HEK293T (cell line): Measurements from ENCODE around the gene IFI30.

ENCODE experiments used
- ARNT ChIP-seq: fragments of 450-650 bp; IDR thresholded peaks from 2 replicates; pipeline ENCODE4 v1.6.1; 2017; ENCODE audit warnings: mild to moderate bottlenecking
- BHLHE40 ChIP-seq: fragments of 450-650 bp; IDR thresholded peaks from 2 replicates; pipeline ENCODE4 v1.6.1; 2016; ENCODE audit warnings: mild to moderate bottlenecking, moderate library complexity, borderline replicate concordance
- ELF4 ChIP-seq: fragments of 450-650 bp; IDR thresholded peaks from 2 replicates; pipeline ENCODE4 v1.6.1; 2017; ENCODE audit warnings: antibody characterized with exemption
- FOXK2 ChIP-seq: fragments of 450-650 bp; IDR thresholded peaks from 2 replicates; pipeline ENCODE4 v1.6.1; 2016; ENCODE audit warnings: mild to moderate bottlenecking
- FOXM1 ChIP-seq: fragments of 450-650 bp; IDR thresholded peaks from 2 replicates; pipeline ENCODE4 v1.6.1; 2017; ENCODE audit warnings: mild to moderate bottlenecking, borderline replicate concordance
- HDGF ChIP-seq: fragments of 450-650 bp; IDR thresholded peaks from 2 replicates; pipeline ENCODE4 v1.6.1; 2017; ENCODE audit warnings: antibody characterized with exemption, borderline replicate concordance
- L3MBTL2 ChIP-seq: fragments of 450-650 bp; conservative IDR thresholded peaks from 2 replicates; pipeline ENCODE4 v1.6.1; 2016; ENCODE audit warnings: mild to moderate bottlenecking
- LEF1 ChIP-seq: fragments of 450-650 bp; IDR thresholded peaks from 2 replicates; pipeline ENCODE4 v1.6.1; 2017; ENCODE audit warnings: mild to moderate bottlenecking, borderline replicate concordance
- SP1 ChIP-seq: fragments of 450-650 bp; IDR thresholded peaks from 2 replicates; pipeline ENCODE4 v1.6.1; 2017
- SUZ12 ChIP-seq: fragments of 450-650 bp; IDR thresholded peaks from 2 replicates; pipeline ENCODE4 v1.6.1; 2016; ENCODE audit warnings: mild to moderate bottlenecking
- TARDBP ChIP-seq: fragments of 450-650 bp; IDR thresholded peaks from 2 replicates; pipeline ENCODE4 v1.6.1; 2016
- ZNF384 ChIP-seq: fragments of 450-650 bp; IDR thresholded peaks from 2 replicates; pipeline ENCODE4 v1.6.1; 2016
- TF ChIP-seq, protein P1 (sequence below): fragments of 450-650 bp; IDR thresholded peaks from 2 replicates; pipeline ENCODE4 v1.6.1; 2016

- TF ChIP-seq SP1 (no peak), ELF4 (no peak), ZNF384 (no peak), LEF1 (no peak), FOXK2 (no peak), TARDBP (no peak), BHLHE40 (no peak), ARNT (no peak), L3MBTL2 (no peak), SUZ12 (no peak), HDGF (no peak), FOXM1 (no peak)
- TF ChIP-seq, protein P1, sequence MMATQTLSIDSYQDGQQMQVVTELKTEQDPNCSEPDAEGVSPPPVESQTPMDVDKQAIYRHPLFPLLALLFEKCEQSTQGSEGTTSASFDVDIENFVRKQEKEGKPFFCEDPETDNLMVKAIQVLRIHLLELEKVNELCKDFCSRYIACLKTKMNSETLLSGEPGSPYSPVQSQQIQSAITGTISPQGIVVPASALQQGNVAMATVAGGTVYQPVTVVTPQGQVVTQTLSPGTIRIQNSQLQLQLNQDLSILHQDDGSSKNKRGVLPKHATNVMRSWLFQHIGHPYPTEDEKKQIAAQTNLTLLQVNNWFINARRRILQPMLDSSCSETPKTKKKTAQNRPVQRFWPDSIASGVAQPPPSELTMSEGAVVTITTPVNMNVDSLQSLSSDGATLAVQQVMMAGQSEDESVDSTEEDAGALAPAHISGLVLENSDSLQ: no peak
Measured at GRCh38 chr19:18167011-18167410, 6.6 kb upstream of the IFI30 start.
